ENCODE results near the gene AVPR2. TPM values are rescaled to one million over a fixed set of nuclear protein-coding genes. Genes with fewer than 3 reads are reported as not detected.

Gene AVPR2
- total RNA-seq, 1 donor, result not detected

- Histone ChIP-seq H3K27me3 (ENCODE audit: insufficient read depth, low read length) (peaks cover 25% of the 10 kb centered on the region), H3K9me3 (ENCODE audit: low read depth, low read length) (no peaks in the 10 kb centered on the region), H3K4me1 (ENCODE audit: insufficient read depth, low read length) (no peaks in the 10 kb centered on the region), H3K79me2 (ENCODE audit: insufficient read depth, low read length) (no peaks in the 10 kb centered on the region), H3K4me3 (ENCODE audit: insufficient read depth, low read length) (no peak overlapping the region), H4K20me1 (ENCODE audit: insufficient read depth, low read length) (no peaks in the 10 kb centered on the region), H3K4me2 (ENCODE audit: insufficient read depth, low read length) (no peak overlapping the region), H3K36me3 (ENCODE audit: insufficient read depth, low read length) (no peaks in the 10 kb centered on the region), H2AFZ (ENCODE audit: low read length) (no peak overlapping the region), H3K27ac (ENCODE audit: low read depth, low read length) (no peak overlapping the region)
- no peak for DNase-seq (ENCODE audit: insufficient read length, low spot score, missing footprints)
- TF ChIP-seq CTCF (IDR thresholded peaks at IDR 0.05; ENCODE audit: extremely low read depth, low read depth, low read length), result no peak
Observed at GRCh38 chrX:153897899-153898298, 6.6 kb upstream of the AVPR2 start.

GRCh38 chrX:153900831-153901752 is 3.4 kb upstream of the AVPR2 start:
- no peaks in the 10 kb centered on the region for H3K4me1 ChIP-seq (ENCODE audit: insufficient read depth, low read length)
- no peak overlapping the region for H3K4me3 ChIP-seq (ENCODE audit: insufficient read depth, low read length)
- peak overlapping the region; percentile 26 for H3K4me2 ChIP-seq (ENCODE audit: insufficient read depth, low read length)
- TF ChIP-seq CTCF (IDR thresholded peaks at IDR 0.05; ENCODE audit: extremely low read depth, low read depth, low read length), result no peak
- no peaks in the 10 kb centered on the region for H4K20me1 ChIP-seq (ENCODE audit: insufficient read depth, low read length)
- no peaks in the 10 kb centered on the region for H3K36me3 ChIP-seq (ENCODE audit: insufficient read depth, low read length)
- H3K27ac ChIP-seq (ENCODE audit: low read depth, low read length), result no peak overlapping the region
- DNase-seq (ENCODE audit: insufficient read length, low spot score, missing footprints), result peak; percentile 98
- no peak overlapping the region for H2AFZ ChIP-seq (ENCODE audit: low read length)
- no peaks in the 10 kb centered on the region for H3K79me2 ChIP-seq (ENCODE audit: insufficient read depth, low read length)
- H3K9me3 ChIP-seq (ENCODE audit: low read depth, low read length), result no peaks in the 10 kb centered on the region
- H3K27me3 ChIP-seq (ENCODE audit: insufficient read depth, low read length), result peaks cover 14% of the 10 kb centered on the region

- no peak for DNase-seq (ENCODE audit: insufficient read length, low spot score, missing footprints)
- no peak overlapping the region for H3K27ac ChIP-seq (ENCODE audit: low read depth, low read length)
- H3K4me1 ChIP-seq (ENCODE audit: insufficient read depth, low read length), result no peaks in the 10 kb centered on the region
- no peak overlapping the region for H3K4me3 ChIP-seq (ENCODE audit: insufficient read depth, low read length)
- H3K9me3 ChIP-seq (ENCODE audit: low read depth, low read length), result no peaks in the 10 kb centered on the region
- no peak overlapping the region for H2AFZ ChIP-seq (ENCODE audit: low read length)
- no peaks in the 10 kb centered on the region for H4K20me1 ChIP-seq (ENCODE audit: insufficient read depth, low read length)
- no peaks in the 10 kb centered on the region for H3K79me2 ChIP-seq (ENCODE audit: insufficient read depth, low read length)
- H3K4me2 ChIP-seq (ENCODE audit: insufficient read depth, low read length), result no peak overlapping the region
- H3K36me3 ChIP-seq (ENCODE audit: insufficient read depth, low read length), result no peaks in the 10 kb centered on the region
- peaks cover 7% of the 10 kb centered on the region for H3K27me3 ChIP-seq (ENCODE audit: insufficient read depth, low read length)
- no peak for TF ChIP-seq CTCF (IDR thresholded peaks at IDR 0.05; ENCODE audit: extremely low read depth, low read depth, low read length)
Observed at GRCh38 chrX:153901753-153902140, 2.7 kb upstream of the AVPR2 start.

GRCh38 chrX:153902385-153902784 is 2.1 kb upstream of the AVPR2 start:
- no peaks in the 10 kb centered on the region for H3K79me2 ChIP-seq (ENCODE audit: insufficient read depth, low read length)
- no peaks in the 10 kb centered on the region for H3K36me3 ChIP-seq (ENCODE audit: insufficient read depth, low read length)
- no peaks in the 10 kb centered on the region for H3K9me3 ChIP-seq (ENCODE audit: low read depth, low read length)
- H4K20me1 ChIP-seq (ENCODE audit: insufficient read depth, low read length), result no peaks in the 10 kb centered on the region
- DNase-seq (ENCODE audit: insufficient read length, low spot score, missing footprints), result no peak
- no peaks in the 10 kb centered on the region for H3K4me1 ChIP-seq (ENCODE audit: insufficient read depth, low read length)
- H2AFZ ChIP-seq (ENCODE audit: low read length), result no peak overlapping the region
- TF ChIP-seq CTCF (IDR thresholded peaks at IDR 0.05; ENCODE audit: extremely low read depth, low read depth, low read length), result no peak
- peaks cover 5% of the 10 kb centered on the region for H3K27me3 ChIP-seq (ENCODE audit: insufficient read depth, low read length)
- H3K27ac ChIP-seq (ENCODE audit: low read depth, low read length), result no peak overlapping the region
- no peak overlapping the region for H3K4me2 ChIP-seq (ENCODE audit: insufficient read depth, low read length)
- no peak overlapping the region for H3K4me3 ChIP-seq (ENCODE audit: insufficient read depth, low read length)
